GM12875 (cell line): ENCODE results near the gene TRPV6.

Experiments used
- H3K4me3 ChIP-seq: one replicate; pipeline ENCODE4 v1.5.1; 2011; ENCODE audit warnings: low read depth, low read length, control low read depth
- CTCF ChIP-seq: IDR thresholded peaks from 2 replicates; pipeline ENCODE4 v1.5.1; 2011; ENCODE audit warnings: low read depth, mild to moderate bottlenecking, control low read depth, inconsistent platforms, low read length, moderate library complexity, borderline replicate concordance; ENCODE audit not compliant: insufficient read depth

Gene TRPV6

DNA sequence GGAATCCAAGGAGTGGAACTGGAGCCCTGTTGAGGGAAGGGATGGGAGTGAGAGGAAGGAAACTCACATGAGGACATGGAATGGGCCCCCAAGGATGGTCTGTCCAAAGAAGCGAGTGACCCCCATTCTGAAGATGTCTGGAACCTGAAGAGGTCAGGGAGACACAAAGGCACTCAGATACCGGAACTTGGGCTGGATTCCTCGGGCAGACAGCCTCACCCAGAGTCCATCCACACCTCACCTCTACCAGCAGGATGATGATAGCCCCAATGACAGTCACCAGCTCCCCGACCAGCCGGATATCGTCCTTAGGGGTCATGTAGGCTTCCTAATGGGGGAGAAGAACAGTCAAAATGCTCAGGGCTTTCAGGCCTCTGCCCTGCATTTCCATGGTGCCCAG, 10.7 kb downstream of the TRPV6 start:
- TF ChIP-seq CTCF, result no peak
- H3K4me3 ChIP-seq, result no peak overlapping the region

GRCh38 chr7:142874409-142874808, 11.1 kb downstream of the TRPV6 start:
- no peak overlapping the region for H3K4me3 ChIP-seq
- no peak for TF ChIP-seq CTCF

DNA sequence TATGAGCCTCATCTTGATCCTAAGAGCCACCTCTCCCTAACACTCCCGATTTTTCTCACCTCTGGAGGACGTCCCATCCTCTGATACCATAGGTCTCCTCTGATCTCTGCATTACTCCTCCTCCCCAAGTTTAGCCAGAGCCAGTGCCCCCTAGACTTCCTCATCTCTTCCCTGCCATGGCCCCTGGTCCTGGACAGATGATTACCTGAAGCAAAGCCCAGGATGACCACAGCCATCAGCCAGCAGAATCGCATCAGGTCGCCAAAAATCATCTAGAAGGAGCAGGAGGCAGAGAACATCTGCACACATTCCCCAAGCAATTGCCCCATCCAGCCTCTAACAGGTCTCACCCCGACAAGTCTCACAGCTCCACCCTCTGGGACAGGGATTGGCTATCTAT, 11.7 kb downstream of the TRPV6 start:
- TF ChIP-seq CTCF, result no peak
- H3K4me3 ChIP-seq, result no peak overlapping the region

GRCh38 chr7:142873281-142873784, 12.2 kb downstream of the TRPV6 start:
- H3K4me3 ChIP-seq, result no peak overlapping the region
- TF ChIP-seq CTCF, result peak; percentile 92

GRCh38 chr7:142872106-142872675, 13.4 kb downstream of the TRPV6 start:
- H3K4me3 ChIP-seq, result no peak overlapping the region
- no peak for TF ChIP-seq CTCF

GRCh38 chr7:142871260-142872105, 14.1 kb downstream of the TRPV6 start:
- H3K4me3 ChIP-seq, result no peak overlapping the region
- TF ChIP-seq CTCF, result no peak
